Astrocyte of the hippocampus (primary cell): Measurements from ENCODE around the gene GABBR2.
"Not testable (repeated sequence)": the region's sequence is repeated elsewhere in the genome, so short reads cannot be mapped to it uniquely, and the experiment has no call there.

ENCODE experiments used
- DNase-seq: peaks from one replicate; pipeline ENCODE4 v3.0.0; 2011; ENCODE audit warnings: low read depth, low spot score

Gene GABBR2

DNA sequence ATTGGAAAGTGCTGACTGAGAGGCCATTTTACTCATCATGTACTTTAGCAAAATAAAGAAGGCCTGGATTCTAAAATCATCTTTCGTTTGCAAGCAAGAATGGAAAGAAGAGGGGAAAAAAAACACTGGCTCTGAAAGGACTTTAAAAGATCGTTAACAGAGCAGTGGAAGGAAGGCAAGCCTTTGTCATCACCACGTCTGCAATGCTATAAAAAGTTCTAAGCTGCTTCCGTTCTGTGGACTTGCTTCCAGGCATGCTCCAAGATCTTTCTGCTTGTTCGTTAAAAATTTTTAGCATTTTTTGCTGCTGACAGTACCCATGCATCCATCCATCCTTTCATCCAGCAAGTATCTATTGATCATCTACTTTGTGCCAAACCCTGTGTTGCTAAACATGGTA is 226.5 kb downstream of the GABBR2 start:
- no peak for DNase-seq

DNA sequence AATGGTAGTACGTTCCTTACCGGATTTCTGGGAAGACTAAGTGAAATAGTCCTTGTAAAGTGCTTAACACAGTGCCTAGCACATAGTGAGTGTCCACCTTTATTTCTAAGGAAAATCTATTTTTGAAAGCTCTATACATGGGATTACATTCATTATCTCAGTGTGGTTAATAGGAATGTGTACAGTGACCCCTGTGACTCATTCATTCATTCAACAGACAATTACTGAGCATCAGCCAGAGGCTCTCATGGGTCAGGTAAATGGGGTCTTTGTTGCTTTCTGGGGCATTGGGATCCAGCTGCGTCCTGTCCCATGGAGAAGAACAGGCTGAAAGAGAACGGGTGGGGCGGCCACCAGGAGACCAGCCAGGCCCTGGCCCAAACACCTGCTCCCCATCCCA is 227.1 kb downstream of the GABBR2 start:
- no peak for DNase-seq

DNA sequence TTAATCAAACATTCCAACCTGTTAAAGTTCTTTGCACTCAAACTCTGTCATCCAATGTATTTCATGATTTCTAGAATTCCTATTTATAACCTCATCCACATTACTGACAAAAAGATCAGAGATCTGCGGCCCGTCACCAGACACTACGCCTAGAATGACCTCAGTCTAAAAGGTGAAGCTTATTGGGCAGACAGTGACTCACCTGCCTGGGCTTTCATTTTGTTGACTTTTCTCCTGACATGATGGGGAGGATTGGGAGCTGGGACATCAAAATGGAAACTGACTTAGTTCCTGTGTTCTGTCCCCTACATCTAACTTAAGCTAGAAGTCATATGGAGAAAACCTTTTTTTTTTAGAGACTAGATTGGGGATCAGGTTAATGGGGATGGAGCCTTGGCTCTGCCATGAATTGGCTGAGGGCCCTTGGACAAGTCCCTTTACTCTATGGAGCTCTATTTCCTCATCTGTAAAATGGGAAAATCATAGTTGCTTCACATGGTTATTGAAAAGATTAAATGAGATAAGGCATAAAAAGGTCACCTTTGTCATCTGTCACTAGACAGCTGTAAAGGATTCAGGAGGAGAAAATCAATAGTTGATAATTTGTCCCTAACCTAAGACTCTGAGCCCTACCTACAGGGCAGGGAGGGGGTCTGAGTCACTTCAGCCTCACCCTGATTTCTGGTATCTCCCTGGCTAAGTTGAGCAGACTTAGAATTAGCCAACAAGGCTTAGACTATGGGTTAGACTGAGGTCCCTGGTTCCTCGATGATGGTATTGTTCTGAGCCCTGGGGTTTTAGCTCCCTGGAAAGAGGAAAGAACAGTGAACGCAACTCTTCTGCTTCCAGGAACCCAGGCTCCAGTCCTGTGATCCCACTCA is 228.5 kb downstream of the GABBR2 start:
- peak; percentile 41 for DNase-seq

DNA sequence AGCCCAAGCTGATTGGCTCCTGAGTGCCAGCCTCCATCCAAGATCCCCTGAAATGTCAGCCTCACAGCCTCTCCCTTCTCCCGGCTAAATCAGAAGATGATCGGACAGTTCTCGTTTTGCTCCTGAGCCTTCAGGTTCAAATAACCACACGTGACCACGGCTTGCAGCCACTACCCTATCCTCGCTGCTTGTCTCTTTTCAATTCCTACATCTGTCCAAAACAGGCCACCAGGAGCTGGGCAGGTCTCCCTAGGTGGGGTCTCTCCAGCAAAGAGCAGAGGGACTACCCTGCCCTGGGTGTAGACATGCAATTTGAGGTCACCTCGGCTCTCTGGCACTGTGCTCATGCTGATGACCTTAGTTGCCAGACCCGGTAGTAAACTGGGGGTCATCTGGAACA is 229.3 kb downstream of the GABBR2 start:
- DNase-seq, result no peak

DNA sequence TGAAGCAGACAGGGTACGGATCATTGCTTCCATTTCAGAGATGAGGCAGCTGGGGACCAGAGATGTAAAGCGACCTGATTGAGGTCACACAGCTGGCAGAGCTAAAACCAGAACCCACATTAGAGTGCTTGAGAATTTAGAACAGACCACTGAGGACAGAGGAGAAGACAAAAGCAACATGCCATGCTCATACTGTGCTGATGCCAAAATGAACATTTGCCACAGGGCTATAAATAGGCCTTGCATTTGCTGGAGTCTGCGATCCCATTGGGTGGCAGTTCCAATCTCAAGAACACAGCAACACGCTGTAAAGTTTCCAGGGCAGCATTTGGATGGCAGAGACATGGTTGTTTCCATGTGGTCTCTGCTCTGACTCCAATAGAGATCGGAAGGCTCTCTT is 230.9 kb downstream of the GABBR2 start:
- no peak for DNase-seq

DNA sequence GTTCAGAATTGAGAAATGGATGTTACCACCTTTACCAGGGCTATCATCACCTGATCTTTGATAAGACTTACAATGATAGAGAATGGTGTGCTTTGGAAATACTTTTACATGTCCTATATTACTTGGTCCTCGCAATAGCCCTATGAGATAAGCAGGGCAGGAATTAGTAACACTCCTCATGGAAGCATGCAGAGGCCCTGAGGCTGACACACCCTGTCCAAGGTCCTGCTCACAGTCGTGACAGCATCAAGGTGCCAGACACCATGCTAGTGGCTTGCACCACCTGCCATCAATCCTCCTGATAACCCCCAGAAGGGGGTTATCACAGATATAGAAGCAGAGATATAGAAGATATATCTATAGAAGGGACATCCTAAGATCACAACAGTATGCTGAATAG is 236.5 kb downstream of the GABBR2 start:
- no peak for DNase-seq

DNA sequence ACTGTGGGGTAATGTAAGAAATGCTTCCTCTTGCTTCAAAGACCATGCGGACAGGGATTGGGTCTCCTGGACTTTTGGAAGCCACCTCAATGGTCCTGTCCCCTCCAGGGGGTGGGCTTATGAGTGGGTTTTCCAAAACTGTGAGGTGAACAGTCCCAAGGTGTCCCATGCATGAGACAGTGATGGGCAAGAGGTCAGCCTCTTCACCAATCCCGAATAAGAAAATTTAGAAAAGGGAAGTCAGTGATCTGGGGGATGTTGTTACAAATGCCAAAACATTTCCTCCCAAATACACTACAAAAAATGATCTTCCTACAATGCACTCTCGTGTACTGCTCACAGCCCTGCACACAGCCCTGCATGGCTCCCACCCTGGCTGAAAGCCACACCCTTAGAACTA is 237.6 kb downstream of the GABBR2 start:
- DNase-seq, result no peak

DNA sequence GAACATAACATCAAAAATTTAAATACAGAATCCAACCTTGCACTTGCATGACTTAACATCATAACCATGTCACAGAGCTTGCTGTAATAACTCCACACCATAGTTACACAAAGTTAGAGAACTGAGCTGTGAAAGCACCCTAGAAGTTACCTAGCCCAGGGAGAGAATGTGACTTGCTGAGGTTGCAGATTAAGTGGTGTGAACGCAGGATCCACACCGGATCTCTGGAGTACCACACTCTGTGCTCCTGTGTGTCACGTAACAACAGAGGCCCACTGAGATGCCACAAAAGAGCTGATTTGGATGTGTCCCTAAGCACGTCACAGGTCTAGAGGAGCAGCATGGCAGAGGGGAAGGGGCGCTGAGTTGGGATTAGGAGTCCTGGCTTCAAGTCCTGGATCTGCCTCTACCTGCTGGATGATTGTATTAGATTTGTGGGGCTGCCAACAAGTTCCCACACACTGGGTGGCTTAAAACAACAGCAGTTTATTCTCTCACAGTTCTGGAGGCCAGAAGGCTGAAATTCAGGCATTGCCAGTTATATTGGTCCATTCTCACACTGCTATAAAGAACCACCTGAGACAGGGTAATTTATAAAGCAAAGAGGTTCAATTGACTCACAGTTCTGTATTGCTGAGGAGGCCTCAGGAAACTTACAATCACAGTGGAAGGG is 240.0 kb downstream of the GABBR2 start:
- no peak for DNase-seq

DNA sequence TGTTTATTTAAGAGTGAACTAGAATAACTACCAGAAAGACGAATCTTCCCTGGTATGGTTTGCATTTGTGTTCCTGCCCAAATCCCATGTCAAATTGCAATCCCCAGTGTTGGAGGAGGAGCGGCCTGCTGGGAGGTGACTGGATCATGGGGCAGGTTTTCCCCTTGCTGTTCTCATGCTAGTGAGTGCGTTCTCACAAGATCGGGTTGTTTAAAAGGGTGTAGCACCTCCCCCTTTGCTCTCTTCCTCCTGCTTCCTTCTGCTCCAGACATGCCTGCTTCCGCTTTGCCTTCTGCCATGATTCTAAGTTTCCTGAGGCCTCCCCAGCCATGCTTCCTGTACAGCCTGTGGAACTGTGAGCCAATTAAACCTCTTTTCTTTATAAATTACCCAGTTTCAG is 242.9 kb downstream of the GABBR2 start:
- DNase-seq, result no peak

DNA sequence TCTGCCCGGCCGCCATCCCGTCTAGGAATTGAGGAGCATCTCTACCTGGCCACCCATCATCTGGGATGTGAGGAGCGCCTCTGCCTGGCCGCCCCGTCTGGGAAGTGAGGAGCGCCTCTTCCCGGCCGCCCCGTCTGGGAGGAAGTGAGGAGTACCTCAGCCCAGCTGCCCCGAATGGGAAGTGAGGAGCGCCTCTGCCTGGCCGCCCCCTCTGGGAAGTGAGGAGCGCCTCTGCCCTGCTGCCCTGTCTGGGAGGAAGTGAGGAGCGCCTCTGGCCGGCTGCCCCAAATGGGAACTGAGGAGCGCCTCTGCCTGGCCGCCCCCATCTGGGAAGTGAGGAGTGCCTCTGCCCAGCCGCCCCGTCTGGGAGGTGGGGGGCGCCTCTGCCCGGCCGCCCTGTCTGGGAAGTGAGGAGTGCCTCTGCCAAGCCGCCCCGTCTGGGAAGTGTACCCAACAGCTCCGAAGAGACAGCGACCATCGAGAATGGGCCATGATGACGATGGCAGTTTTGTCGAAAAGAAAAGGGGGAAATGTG is 244.5 kb downstream of the GABBR2 start:
- DNase-seq, result not testable (repeated sequence)

DNA sequence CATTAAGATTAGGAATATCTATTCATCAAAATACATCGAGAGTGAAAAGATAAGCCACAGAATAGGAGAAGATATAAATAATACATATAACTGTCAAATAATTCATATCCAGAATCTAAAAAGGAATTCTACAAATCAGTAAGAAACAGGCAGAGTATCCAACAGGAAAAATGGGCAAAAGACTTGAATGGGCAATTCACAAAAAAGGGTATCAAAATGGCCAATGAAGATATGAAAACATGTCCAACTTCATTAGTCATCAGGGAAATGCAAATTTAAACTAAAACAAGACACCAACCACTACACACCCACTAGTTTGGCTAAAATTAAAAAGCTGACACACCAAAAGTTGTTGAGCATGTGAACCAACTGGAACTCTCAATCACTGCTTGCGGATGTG is 246.4 kb downstream of the GABBR2 start:
- no peak for DNase-seq

DNA sequence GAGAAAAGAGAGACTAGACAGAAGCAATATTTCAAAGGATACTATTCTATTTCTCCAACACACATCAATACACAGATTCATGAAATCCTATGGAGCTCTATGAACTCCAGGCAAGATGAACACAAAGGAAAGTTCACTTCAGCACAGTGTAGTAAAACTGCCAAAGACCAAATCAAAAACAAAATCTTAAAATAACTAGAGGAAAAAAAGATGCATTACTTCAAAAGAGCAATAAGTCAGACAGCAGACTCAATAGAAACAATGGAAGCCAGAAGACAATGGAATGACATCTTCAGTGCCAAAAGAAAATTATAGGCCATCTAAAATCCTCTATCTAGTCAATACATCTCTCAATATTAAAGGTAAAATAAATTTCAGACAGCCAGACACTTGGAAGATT is 248.0 kb downstream of the GABBR2 start:
- no peak for DNase-seq

DNA sequence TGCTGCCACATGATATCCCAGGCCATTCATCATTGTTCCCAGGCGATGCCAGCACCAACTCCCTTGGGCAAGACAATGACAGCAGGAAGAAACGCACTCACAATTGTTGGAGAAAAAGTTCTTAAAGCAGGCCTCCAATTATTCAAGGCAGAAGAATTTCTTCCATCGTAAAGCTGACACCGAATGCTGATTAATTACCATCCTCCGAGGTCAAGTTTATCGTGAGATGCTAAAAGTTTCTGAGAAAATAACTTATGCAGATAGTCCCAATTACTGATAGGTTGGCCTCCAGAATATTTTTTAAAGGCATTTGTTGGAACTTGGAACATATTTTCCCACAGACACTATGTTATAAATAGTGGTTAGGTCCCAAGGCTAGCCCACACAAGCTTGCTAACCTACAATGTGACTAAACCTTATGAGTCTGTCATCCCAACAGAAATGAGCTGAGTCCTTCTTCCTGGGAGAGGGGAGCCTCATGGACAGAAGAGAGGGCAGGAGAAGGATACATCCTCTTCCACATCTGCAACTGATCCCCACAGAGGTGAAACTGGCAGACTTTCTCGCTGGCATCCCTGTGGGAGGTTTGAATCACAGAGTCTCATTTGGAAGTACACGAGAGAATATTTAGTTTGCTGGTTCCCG is 250.9 kb downstream of the GABBR2 start:
- no peak for DNase-seq

DNA sequence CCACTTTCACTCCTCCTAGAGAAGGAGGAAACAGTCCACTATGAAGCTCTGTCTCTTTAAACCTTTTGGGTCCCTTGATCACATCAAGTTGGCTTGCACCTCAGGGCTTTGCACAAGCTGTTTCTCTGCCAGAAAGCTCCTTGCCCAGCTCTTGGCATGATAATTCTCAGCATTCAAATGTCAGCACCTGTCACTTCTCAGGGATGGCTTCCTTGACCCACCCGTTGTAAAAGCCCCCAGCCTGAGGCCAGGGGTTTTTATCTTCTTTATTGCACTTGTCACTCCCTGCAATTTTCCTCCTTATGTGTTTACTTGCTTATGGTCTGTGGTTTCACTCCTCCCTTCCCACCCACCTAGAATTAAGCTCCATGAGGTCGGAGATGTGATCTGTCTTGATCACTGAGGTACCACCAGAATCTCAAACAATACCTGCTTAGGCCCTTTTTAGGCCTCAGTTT is 252.6 kb downstream of the GABBR2 start:
- no peak for DNase-seq

DNA sequence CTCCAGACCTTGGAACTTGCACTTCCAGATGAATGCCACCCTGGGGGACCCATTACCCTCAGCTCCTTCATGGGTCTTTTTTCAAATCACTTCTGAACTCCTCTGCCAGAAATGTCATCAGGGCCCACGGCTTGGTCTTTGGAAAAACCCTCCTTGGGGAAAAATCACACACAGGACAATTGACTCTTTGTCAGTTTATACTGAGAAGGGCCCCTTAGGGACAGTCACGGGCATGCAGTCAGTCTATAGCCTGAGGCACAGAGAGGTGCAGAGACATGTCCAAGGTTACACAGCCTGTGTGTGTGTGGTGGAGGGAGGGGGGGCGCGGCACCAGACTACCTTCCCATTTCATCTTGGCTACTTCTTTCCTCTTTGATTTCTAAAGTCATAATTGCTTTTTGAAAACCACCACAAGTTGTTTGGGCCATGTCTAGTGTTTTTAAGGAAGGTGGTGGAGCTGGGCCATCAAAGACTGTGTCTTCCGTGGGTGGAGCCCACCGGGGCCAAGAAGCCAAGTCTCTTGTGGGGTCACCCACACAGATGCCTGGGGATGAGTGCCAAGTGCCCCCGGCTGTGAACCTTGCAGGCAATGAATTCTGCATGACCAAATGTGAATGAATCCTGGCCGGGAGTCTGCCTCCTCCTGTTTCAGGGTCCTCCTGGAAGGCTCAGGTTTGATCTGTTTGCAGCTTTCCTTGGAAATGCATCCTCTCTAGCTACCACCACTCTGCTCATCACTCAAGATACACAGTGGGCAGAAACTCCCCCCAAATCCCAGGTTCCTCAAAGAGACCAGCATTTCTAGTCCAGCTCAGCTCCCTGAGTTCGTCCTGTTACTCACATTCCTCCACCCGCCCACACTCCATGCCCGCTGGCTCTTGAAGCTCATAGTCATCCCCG is 253.2 kb downstream of the GABBR2 start:
- peak; percentile 48 for DNase-seq

DNA sequence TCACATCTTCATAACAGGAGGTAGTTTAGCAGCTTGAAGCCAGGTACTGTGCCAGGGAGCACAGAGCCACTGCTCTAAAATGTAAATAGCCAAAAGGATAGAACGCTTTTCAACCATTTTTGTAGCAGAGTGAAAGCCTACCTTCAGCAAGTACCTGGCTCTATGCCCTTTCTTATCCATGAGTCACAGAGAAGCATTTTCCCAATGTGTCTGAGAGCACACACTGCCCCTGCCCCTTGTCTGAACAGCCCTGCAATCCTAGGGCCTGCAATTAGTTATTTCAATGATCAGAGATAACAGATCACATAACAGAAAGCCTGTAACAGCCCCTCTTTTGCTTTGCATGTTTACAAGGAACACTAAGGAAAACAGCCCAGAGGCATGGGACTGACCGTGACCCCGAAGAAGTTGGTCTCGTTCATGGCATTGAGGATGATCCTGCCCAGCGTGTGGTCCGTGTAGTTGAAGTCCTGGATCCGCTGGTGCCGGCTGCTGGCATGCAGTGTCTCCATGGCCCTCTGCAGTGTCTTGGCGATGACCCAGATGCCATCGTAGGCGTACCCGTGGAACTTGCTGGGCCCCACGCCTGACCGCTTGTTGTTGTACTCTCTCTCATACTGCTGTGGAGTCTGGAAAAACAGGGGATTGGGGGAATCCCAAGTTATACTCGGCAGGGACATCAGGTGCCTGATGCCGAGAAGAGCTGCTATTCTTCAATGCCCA is 255.0 kb downstream of the GABBR2 start:
- DNase-seq, result peak; percentile 58

DNA sequence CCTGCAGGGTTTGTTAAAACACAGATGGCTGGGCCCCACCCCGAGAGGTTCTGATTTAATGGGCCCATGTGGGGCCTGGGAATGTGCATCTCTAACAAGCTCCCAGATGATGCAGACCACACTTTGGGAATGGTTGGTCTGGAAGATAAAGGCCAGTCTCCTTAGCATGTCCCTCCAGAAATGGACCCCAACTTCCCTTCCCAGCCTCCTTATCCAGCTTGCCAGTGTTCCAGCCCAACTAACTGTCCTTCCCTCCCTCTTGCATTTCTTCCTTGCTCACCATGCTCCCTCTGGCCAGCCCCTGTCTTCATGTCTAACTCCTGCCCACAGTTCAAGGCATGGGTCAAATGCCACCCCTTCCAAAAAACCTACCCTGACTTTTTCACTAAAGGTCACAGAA is 257.2 kb downstream of the GABBR2 start:
- DNase-seq, result no peak

DNA sequence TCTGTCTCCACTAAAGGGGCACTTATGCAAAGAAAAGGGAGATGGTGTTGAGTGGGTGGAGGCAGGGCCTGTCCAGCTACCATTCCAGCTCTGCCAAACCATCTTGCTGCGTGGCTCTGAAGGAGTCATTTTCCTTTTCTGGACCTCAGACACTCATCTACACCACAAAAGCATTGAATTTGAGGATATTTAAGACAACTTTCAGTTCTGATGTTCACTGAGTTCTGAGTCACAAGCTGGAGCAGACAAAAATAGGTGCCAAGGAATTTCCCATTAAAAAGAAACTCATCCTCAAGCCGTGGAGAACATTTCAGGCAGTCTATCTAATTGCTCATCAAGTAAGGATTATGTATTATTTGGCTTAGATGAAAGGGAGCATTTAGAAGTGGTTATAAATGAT is 258.2 kb downstream of the GABBR2 start:
- peak; percentile 45 for DNase-seq

DNA sequence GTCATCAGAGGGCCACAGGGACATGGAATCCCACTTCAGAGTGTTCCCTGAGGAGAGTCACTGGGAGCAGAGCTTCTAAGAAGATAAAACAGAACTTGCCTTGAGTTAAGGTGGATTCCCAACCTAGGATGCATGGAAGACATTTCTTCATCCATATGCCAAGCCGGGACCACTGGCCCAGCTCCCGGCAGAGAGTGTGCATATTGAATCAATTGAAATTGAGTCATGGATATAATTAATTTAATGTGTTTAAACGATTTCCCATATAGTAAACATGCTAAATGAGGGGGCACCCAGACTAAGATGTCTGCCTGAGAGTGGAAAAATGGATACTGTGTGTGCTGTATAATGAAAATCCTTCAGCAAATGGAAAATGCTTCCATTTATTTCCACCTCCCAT is 258.9 kb downstream of the GABBR2 start:
- DNase-seq, result no peak

DNA sequence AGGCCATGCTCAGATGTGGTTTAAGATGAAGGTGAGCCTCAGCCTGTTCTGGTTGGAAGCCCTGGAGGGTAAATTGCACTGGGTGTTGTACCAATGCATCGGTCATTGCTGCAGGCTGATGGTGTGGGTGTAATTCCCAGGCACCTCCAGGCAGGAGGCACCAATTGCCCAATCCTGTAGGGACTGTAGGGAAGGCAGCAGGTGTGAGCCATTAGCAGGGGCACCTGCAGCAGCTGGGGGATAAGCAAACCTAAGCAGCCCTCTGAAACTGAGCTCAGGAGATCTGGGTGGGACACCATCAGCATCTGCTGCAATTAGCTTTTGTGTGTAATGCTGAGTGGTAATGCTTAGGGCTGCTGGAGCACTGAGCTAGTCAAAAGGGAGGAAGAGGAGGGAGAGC is 263.2 kb downstream of the GABBR2 start:
- no peak for DNase-seq

DNA sequence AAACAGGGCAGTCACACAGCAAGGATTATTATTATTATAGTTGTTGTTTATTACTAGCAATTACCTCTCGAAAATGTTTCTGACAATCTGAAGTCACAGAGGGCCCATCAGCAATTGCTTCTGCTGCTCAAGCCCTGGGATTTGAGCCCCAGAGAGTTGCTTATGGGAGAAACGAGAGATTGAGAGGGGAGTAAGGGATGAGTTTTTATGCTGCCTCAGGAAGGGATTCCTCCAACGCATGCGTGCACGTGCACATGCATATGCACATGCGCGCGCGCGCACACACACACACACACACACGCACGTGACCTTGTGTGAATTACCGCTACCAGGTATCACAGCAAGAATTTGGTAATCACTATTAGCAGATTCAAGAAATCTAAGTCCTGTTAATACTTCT is 264.1 kb downstream of the GABBR2 start:
- DNase-seq, result no peak
